ENCODE data around the gene DIP2B.

GRCh38 chr12:50676756-50677155 lies 172.0 kb downstream of the DIP2B start:
- TF ChIP-seq CTCF (IDR thresholded peaks at IDR 0.05) = no peak
- no peak for TF ChIP-seq POLR2A (IDR thresholded peaks at IDR 0.05)
- TF ChIP-seq EP300 (IDR thresholded peaks at IDR 0.05) = no peak
